Mucosa of rectum (tissue), 2 donors: ENCODE measurements around the gene TNFRSF1A.

Experiments used
- H3K27ac ChIP-seq, 2 donors: one replicate each; pipeline ENCODE4 v1.7.0; 2013; ENCODE audit warnings: inconsistent platforms in 2 of 2, low read depth in 2 of 2, low read length in 2 of 2
- H3K27me3 ChIP-seq, 2 donors: one replicate each; pipeline ENCODE4 v1.7.0; 2013; ENCODE audit warnings: low read length in 2 of 2; ENCODE audit not compliant: control insufficient read depth in 2 of 2, insufficient read depth in 2 of 2
- H3K36me3 ChIP-seq, 2 donors: one replicate each; pipeline ENCODE4 v1.7.0; 2013; ENCODE audit warnings: low read length in 2 of 2; ENCODE audit not compliant: control insufficient read depth in 2 of 2, insufficient read depth in 2 of 2
- H3K4me1 ChIP-seq, 2 donors: one replicate each; pipeline ENCODE4 v1.7.0; 2013; ENCODE audit warnings: low read length in 2 of 2, mild to moderate bottlenecking in 1 of 2; ENCODE audit not compliant: control insufficient read depth in 2 of 2, insufficient read depth in 2 of 2
- H3K4me3 ChIP-seq, 2 donors: one replicate each; pipeline ENCODE4 v1.7.0; 2013; ENCODE audit warnings: low read length in 2 of 2
- H3K9ac ChIP-seq, 2 donors: one replicate each; pipeline ENCODE4 v1.7.0; 2013; ENCODE audit warnings: low read length in 2 of 2, low read depth in 1 of 2, mild to moderate bottlenecking in 1 of 2
- H3K9me3 ChIP-seq, 2 donors: one replicate each; pipeline ENCODE4 v1.7.0; 2013; ENCODE audit warnings: low read length in 2 of 2; ENCODE audit not compliant: control insufficient read depth in 2 of 2
- donor health status: healthy.
- donor health status: Normal muscosa, but diverticular disease.

Gene TNFRSF1A

GRCh38 chr12:6330192-6330591 lies 11.7 kb downstream of the TNFRSF1A start:
- peaks cover 59 to 64% of the 10 kb centered on the region in 2 donors for H3K36me3 ChIP-seq
- no peaks in the 10 kb centered on the region for H3K27me3 ChIP-seq
- peaks cover 25 to 35% of the 10 kb centered on the region in 2 donors for H3K4me1 ChIP-seq
- H3K27ac ChIP-seq: peak overlapping the region in 1 of 2 donors; percentile 6
- H3K4me3 ChIP-seq: no peak overlapping the region
- no peak overlapping the region for H3K9ac ChIP-seq
- no peaks in the 10 kb centered on the region for H3K9me3 ChIP-seq

GRCh38 chr12:6329703-6330064 lies 12.2 kb downstream of the TNFRSF1A start:
- H3K27ac ChIP-seq: peak overlapping the region in 1 of 2 donors; percentile 6
- H3K9me3 ChIP-seq: no peaks in the 10 kb centered on the region
- H3K36me3 ChIP-seq: peaks cover 59 to 63% of the 10 kb centered on the region in 2 donors
- H3K4me3 ChIP-seq: no peak overlapping the region
- H3K4me1 ChIP-seq: peaks cover 19 to 30% of the 10 kb centered on the region in 2 donors
- no peak overlapping the region for H3K9ac ChIP-seq
- H3K27me3 ChIP-seq: no peaks in the 10 kb centered on the region

GRCh38 chr12:6328945-6329702 lies 12.8 kb downstream of the TNFRSF1A start:
- no peak overlapping the region for H3K4me3 ChIP-seq
- H3K27ac ChIP-seq: no peak overlapping the region
- H3K27me3 ChIP-seq: no peaks in the 10 kb centered on the region
- peaks cover 57 to 59% of the 10 kb centered on the region in 2 donors for H3K36me3 ChIP-seq
- no peak overlapping the region for H3K9ac ChIP-seq
- H3K4me1 ChIP-seq: peaks cover 14 to 24% of the 10 kb centered on the region in 2 donors
- no peaks in the 10 kb centered on the region for H3K9me3 ChIP-seq

DNA sequence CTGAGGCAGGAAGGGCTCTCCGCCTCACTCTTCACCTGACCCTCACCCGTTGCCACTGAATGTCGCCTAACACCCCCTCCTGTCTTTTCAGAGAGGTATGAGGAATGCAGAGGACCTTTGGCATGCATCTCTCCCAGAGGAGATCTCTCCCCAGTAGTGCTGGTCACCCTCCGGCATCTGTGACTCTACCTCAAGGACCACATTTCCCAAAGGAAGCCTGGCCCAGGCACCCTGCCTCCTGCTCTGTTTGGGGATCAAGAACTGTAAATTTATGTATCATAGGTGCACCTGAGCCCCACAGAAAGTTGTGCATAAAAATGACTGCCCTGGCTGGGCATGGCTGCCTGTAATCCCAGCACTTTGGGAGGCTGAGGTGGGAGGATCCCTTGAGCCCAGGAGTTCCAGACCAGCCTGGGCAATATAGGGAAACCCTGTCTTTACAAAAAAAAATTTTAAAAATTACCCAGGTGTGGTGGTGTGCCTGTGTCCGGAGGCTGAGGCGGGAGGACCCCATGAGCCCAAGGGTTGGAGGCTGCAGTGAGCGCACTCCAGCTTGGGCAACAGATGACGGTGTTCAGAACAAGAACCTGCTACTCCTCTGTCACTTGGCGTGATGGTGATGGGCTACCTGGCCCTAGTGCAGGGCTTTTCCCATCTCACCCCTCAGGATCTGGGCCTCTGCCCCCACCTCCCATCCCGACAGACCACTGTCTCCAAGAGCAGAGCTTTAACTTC lies 13.7 kb downstream of the TNFRSF1A start:
- Histone ChIP-seq H3K27me3 (no peaks in the 10 kb centered on the region), H3K9ac (no peak overlapping the region), H3K27ac (no peak overlapping the region), H3K4me3 (no peak overlapping the region), H3K4me1 (peaks cover 18 to 21% of the 10 kb centered on the region in 2 donors), H3K9me3 (no peaks in the 10 kb centered on the region), H3K36me3 (peaks cover 48 to 51% of the 10 kb centered on the region in 2 donors)

GRCh38 chr12:6327229-6328041 lies 14.4 kb downstream of the TNFRSF1A start:
- no peaks in the 10 kb centered on the region for H3K9me3 ChIP-seq
- no peak overlapping the region for H3K4me3 ChIP-seq
- H3K4me1 ChIP-seq: peaks cover 20 to 21% of the 10 kb centered on the region in 2 donors
- H3K9ac ChIP-seq: no peak overlapping the region
- no peaks in the 10 kb centered on the region for H3K27me3 ChIP-seq
- peaks cover 41 to 45% of the 10 kb centered on the region in 2 donors for H3K36me3 ChIP-seq
- H3K27ac ChIP-seq: peak overlapping the region in 1 of 2 donors; percentile 4

DNA sequence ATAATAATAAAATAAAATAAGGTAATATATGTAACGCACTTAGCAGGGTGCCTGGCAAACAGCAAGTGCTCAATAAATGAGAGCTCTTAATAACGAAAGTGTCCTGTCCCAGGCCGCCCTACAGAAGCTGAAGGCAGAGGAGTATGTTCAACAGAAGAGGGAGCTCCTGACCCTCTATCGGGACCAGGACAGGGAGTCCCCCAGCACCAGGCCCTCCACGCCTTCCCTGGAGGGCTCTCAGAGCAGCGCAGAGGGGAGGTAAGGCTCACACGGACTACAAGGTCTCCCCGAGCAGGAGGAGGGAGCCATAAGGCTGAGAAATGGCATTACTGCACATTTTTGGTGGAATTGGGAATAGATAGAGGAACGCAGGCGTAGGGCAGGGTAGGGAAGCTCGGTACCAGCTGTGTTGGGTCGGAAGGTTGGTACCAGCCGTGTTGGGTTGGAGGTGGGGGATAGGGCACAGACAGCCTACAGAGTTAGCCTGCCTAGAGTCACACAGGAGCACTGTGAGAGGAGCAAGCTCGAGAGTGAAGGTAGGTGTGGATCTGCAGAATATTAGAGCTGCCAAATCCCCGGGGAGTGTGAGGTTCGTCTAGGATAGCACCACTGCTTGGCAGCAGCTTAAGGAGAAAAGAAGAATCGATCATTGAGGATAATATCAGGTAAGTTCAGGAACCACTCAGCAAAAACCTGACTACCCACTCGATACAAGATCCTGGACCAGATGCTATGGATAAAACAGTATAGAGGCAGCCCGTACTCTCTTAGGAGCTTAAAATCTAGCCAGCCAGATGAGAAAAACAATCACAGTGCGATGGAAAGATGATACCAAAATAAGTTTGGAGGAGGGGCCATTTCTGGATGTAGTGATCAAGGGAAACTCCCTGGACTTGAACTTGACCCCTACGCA lies 15.3 kb downstream of the TNFRSF1A start:
- no peak overlapping the region for H3K4me3 ChIP-seq
- no peaks in the 10 kb centered on the region for H3K9me3 ChIP-seq
- H3K4me1 ChIP-seq: peaks cover 16 to 20% of the 10 kb centered on the region in 2 donors
- H3K9ac ChIP-seq: no peak overlapping the region
- H3K36me3 ChIP-seq: peaks cover 37 to 39% of the 10 kb centered on the region in 2 donors
- H3K27ac ChIP-seq: peak overlapping the region in 1 of 2 donors; percentile 24
- H3K27me3 ChIP-seq: no peaks in the 10 kb centered on the region

DNA sequence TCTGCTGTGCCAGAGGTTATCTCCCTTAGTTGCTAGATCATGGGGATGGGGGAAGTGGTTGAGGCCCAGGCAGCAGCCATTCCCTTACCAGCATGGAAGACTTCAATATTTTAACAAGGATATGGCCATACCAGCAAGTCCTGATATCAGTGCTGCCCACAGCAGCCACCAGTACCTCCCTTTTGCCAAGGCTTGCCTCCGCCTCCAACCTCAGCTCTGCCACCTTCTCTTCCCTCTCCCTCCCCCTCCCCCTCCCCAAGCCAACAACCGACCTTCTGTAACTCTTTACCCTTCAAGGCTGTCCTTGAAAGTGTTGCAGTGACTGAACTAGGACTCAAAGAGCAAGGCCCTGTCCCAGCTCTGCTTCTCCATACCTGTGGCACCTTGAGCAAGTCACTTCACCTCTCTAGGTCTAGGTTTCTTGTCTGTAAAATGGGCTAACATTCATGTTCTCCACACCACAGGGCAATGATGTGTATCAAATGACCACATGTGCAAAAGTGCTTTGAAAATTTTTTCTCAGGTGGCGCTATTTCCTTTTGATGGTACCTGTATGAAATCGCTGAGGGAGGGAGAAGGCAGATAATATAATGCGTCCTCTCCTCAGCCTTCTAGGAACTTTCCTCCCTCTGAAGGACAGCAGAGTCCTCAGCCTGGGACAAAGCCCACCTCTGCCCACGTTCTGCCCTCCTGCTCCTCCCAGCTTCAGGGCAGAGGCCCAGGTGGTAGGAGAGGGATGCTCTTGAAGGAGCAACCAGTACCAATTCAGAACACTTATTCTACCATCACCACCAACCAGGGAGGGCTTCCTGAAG lies 16.7 kb downstream of the TNFRSF1A start:
- Histone ChIP-seq H3K4me3 (no peak overlapping the region), H3K9me3 (no peaks in the 10 kb centered on the region), H3K27ac (no peak overlapping the region), H3K9ac (no peak overlapping the region), H3K36me3 (peaks cover 27 to 32% of the 10 kb centered on the region in 2 donors), H3K27me3 (no peaks in the 10 kb centered on the region), H3K4me1 (peaks cover 16 to 20% of the 10 kb centered on the region in 2 donors)

DNA sequence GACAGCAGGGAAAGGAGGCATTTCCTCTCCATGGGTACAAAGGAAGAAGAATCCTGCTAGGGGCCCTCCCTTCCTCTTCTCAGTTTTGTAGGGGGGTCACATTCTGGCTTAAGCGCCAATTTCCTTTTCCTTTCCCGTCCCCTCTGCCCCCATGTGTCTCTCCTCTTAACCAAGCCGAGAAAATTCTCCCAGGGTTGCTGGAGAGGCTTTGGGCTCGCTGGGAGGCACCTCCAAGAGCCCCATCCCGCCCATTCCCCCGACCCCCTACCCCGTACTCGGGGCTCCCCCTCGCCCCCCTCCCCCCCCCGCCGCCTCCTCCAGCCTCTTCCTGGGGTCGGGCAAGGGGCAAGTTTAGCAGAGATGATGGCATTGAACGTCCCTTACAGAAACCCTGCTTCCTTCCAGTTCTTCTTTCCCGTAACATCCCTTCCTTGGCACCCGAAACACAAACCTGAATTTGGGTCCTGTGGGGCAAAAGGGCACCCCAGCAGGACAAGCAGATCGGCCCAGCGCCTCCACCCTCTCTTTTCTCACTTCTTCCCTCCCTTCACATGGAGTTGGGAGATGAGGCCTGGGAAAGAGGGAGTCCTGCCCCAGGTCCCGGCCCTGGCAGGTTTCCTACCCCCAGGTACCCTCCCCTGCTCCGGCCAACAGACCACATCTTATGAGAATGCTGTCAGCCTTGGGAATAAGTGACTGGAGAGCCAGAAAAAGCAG lies 17.7 kb downstream of the TNFRSF1A start:
- Histone ChIP-seq H3K4me3 (no peak overlapping the region), H3K36me3 (peaks cover 26 to 29% of the 10 kb centered on the region in 2 donors), H3K27me3 (no peaks in the 10 kb centered on the region), H3K9ac (peak overlapping the region; percentile 24 to 34), H3K27ac (peak overlapping the region; percentile 51 to 69), H3K4me1 (peaks cover 16 to 20% of the 10 kb centered on the region in 2 donors), H3K9me3 (no peaks in the 10 kb centered on the region)
